Erythroblast (primary cell): ENCODE results near the gene SULT1C3.

ENCODE experiments used
- GATA1 ChIP-seq: IDR thresholded peaks from 2 replicates; pipeline ENCODE4 v1.6.1; 2011; ENCODE audit warnings: low read depth, mild to moderate bottlenecking, control low read depth, low read length, moderate library complexity
- POLR2A ChIP-seq: IDR thresholded peaks from 2 replicates; pipeline ENCODE4 v1.6.1; 2011; ENCODE audit warnings: mild to moderate bottlenecking, low read length

DNA sequence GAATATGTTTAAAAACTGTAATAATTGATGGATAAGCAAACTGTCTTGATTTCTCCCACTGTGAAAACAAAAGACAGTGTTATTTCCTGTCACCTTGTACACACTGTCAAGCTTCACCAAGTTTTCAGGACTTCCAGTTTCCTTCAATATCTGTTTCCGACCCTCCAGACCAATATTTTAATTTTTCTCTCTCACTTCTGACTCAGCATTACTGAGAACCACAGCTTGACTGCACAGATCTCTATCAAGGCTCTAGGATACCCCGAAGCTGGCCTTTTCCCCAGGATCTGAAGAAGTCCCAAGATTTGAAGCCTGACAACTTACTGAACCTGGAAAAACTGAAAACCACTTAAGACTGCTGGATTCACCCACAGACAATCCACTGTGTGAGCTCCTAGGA, 13.2 kb upstream of the SULT1C3 start:
- no peak for TF ChIP-seq POLR2A
- TF ChIP-seq GATA1: no peak
